Upper lobe of right lung (tissue), 1 donor: ENCODE measurements around the gene ZSWIM6. TPM values are rescaled to one million over a fixed set of nuclear protein-coding genes. Genes with fewer than 3 reads are reported as not detected.

ENCODE experiments used
- ATAC-seq: fragments of 200-7000 bp; cut with Tn5 transposase; one replicate; pipeline ENCODE4 v1.9.1; 2020; ENCODE audit warnings: mild to moderate bottlenecking, moderate library complexity
- DNase-seq: peaks from one replicate; pipeline ENCODE4 v3.0.0-alpha.2; 2020
- H3K27ac ChIP-seq: fragments of 200-600 bp; one replicate; pipeline ENCODE4 v1.8.0; 2022
- H3K27me3 ChIP-seq: fragments of 200-600 bp; one replicate; pipeline ENCODE4 v1.8.0; 2022; ENCODE audit warnings: mild to moderate bottlenecking
- H3K36me3 ChIP-seq: fragments of 200-600 bp; one replicate; pipeline ENCODE4 v1.8.0; 2022
- H3K4me1 ChIP-seq: fragments of 200-600 bp; one replicate; pipeline ENCODE4 v1.8.0; 2022
- H3K4me3 ChIP-seq: fragments of 200-600 bp; one replicate; pipeline ENCODE4 v1.8.0; 2022; ENCODE audit warnings: mild to moderate bottlenecking
- H3K9me3 ChIP-seq: fragments of 200-600 bp; one replicate; pipeline ENCODE4 v1.8.0; 2022
- intact Hi-C: fragments of 100-400 bp; cut with DNase I; formaldehyde crosslinking; loops from one replicate; pipeline ENCODE4 v1.11.0; 2022
- total RNA-seq: library from RNA; stranded (reverse); fragmentation: NEBNext Ultra II Directional; extraction: Animal tissue kit (Norgen Biotek cat#: 25700); gene quantifications from one replicate; pipeline ENCODE4 v1.2.1, GENCODE V29; 2021
- TF ChIP-seq, protein P1 (sequence below): fragments of 200-600 bp; IDR thresholded peaks from one replicate; pipeline ENCODE4 v1.8.0; 2022; ENCODE audit warnings: antibody characterized with exemption
- donor health status: DM: no; HTN: yes; CAD: no; lungs with severe emphysema.

The ZSWIM6 gene
- total RNA-seq, 1 donor from 2014 or later, result 15.7 TPM

DNA sequence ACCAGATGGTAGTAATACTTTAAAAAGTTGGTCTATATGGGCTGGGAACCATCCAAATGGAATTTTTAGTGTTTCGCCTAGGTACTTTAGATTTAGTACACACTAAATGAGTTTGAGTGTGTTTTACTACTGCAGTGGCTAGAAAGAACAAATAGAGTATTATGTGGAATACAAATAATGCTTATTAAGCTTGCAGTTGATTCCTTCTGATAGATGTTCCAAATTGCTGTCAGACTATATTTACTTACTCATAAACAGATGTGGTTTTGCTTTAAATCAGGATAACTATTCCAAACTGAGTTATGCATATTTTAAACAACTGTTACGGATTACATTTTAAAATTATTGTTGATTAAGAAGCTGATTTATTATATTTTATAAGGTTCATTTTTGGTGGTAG lies 103.3 kb downstream of the ZSWIM6 start:
- no peak overlapping the region for H3K27ac ChIP-seq
- TF ChIP-seq, protein P1, sequence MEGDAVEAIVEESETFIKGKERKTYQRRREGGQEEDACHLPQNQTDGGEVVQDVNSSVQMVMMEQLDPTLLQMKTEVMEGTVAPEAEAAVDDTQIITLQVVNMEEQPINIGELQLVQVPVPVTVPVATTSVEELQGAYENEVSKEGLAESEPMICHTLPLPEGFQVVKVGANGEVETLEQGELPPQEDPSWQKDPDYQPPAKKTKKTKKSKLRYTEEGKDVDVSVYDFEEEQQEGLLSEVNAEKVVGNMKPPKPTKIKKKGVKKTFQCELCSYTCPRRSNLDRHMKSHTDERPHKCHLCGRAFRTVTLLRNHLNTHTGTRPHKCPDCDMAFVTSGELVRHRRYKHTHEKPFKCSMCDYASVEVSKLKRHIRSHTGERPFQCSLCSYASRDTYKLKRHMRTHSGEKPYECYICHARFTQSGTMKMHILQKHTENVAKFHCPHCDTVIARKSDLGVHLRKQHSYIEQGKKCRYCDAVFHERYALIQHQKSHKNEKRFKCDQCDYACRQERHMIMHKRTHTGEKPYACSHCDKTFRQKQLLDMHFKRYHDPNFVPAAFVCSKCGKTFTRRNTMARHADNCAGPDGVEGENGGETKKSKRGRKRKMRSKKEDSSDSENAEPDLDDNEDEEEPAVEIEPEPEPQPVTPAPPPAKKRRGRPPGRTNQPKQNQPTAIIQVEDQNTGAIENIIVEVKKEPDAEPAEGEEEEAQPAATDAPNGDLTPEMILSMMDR, result no peak
- no peaks in the 10 kb centered on the region for H3K36me3 ChIP-seq
- DNase-seq (no peak), ATAC-seq (no peak)
- intact Hi-C loops, result no loop called here
- H3K4me1 ChIP-seq, result no peaks in the 10 kb centered on the region
- no peak overlapping the region for H3K4me3 ChIP-seq
- no peaks in the 10 kb centered on the region for H3K27me3 ChIP-seq
- no peaks in the 10 kb centered on the region for H3K9me3 ChIP-seq

DNA sequence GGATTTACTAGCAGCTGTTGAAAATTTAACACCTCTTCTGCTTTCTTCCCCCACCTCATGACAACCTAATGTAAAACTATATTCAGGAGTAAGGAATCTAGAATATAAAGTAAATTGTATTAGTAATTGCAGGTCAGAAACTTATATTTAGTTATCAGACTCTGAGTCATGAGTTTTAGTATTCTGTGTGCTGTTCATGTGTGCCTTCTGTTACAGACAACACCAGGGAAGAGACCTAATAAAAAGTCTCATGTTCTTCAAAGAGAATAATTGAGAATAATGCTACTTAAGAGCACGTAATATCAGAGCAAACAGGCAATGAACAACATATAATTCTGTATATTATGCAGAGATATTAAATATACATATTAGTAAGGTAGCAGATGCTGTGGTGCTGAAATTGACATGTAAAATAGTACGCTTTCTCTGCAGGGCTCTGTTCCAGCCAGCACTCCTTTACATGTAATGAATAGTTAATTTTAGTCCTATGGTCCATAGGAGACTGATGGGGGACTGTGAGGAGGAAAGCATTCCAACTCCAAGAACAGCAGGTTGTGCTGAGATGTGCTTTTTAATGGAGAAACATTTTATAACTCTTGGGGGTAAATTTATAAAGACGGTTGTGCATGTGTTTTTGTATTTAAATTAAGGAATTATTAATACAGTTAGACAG lies 106.4 kb downstream of the ZSWIM6 start:
- no peaks in the 10 kb centered on the region for H3K27me3 ChIP-seq
- ATAC-seq (no peak), DNase-seq (no peak)
- H3K4me1 ChIP-seq, result no peaks in the 10 kb centered on the region
- intact Hi-C loops, result no loop called here
- H3K36me3 ChIP-seq, result no peaks in the 10 kb centered on the region
- no peak overlapping the region for H3K27ac ChIP-seq
- peaks cover 13% of the 10 kb centered on the region for H3K9me3 ChIP-seq
- no peak overlapping the region for H3K4me3 ChIP-seq
- TF ChIP-seq, protein P1, result no peak

DNA sequence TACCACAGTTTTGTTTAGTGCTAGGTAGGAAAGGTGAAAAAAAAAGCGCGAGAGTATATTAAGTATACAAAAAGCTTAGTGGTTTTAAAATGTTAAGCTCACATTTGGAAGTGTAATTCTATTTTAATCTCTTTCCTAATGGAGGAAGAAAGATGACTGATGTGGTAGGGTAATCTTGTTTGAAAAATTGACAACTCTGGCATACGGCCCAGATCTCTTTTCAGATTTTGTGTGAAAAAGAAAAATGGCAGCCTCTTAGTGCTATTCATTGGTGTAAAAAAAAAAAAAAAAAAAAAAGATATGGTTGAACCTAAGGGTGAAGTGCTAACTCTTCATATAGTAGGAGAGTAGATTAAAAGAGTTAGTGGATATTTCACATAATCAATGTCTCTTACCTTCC lies 108.0 kb downstream of the ZSWIM6 start:
- Histone ChIP-seq H3K9me3 (peaks cover 13% of the 10 kb centered on the region), H3K27ac (no peak overlapping the region)
- TF ChIP-seq, protein P1, result no peak

DNA sequence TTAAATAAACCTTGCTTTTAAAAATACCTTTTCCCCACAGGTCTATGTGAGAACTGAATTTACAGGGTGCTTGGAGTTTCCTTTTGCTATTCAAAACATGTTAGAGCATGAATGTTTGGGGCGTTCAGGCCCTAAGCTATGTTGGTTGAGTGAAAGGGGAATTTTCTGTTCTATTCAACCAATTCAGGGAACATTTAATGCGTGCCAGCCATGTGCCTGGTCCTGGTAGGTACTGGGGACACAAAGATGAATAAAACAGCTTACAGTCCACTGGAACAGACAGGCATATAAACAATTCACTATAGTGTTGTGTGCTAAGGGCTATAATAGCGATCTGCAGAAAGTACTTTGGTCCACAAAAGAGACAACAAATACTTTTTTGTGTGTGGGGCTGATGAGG lies 108.5 kb downstream of the ZSWIM6 start:
- H3K4me3 ChIP-seq, result no peak overlapping the region
- ATAC-seq, result no peak

More for the DNA sequence above, 108.0 kb downstream of the ZSWIM6 start:
- no peak for DNase-seq
- Histone ChIP-seq H3K4me1 (no peaks in the 10 kb centered on the region), H3K36me3 (no peaks in the 10 kb centered on the region), H3K27me3 (no peaks in the 10 kb centered on the region), H3K4me3 (no peak overlapping the region)
- no peak for ATAC-seq
- intact Hi-C loops, result no loop called here

DNA sequence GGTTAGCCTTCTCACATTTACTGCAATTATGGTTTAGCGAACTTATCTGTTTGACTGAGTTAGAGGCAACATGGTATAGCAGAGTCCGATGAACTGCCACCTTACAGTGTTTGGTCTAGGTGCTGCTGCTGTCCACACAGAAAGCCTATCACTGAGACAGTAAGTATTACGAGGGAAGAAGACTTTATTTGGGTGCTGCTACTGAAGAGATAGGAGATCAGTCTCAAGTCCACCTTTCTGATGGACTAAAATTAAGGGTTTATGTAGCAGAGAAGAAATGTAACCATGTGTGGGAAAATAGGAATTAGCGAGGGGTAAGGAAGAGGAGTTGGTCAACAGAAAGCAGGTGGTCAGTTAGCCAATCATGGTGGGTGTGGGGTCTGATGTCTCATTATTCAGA lies 109.7 kb downstream of the ZSWIM6 start:
- Histone ChIP-seq H3K9me3 (peaks cover 13% of the 10 kb centered on the region), H3K4me3 (no peak overlapping the region), H3K4me1 (no peaks in the 10 kb centered on the region), H3K27ac (no peak overlapping the region), H3K36me3 (no peaks in the 10 kb centered on the region), H3K27me3 (no peaks in the 10 kb centered on the region)
- no peak for DNase-seq
- intact Hi-C loops, result no loop called here
- TF ChIP-seq, protein P1, result no peak
- ATAC-seq, result no peak

More for the DNA sequence above, 108.5 kb downstream of the ZSWIM6 start:
- H3K27ac ChIP-seq, result no peak overlapping the region
- TF ChIP-seq, protein P1, result no peak
- H3K36me3 ChIP-seq, result no peaks in the 10 kb centered on the region
- intact Hi-C loops, result no loop called here
- no peaks in the 10 kb centered on the region for H3K4me1 ChIP-seq
- H3K27me3 ChIP-seq, result no peaks in the 10 kb centered on the region
- no peak for DNase-seq
- H3K9me3 ChIP-seq, result peaks cover 13% of the 10 kb centered on the region
